GM12873 (cell line): Measurements from ENCODE around the gene PFAS.

Source experiments
- CTCF ChIP-seq: IDR thresholded peaks from 2 replicates; pipeline ENCODE4 v1.5.1; 2012; ENCODE audit warnings: low read depth, mild to moderate bottlenecking, moderate library complexity, low read length, control low read depth; ENCODE audit not compliant: insufficient read depth; ENCODE audit errors: missing control alignments

The PFAS gene

GRCh38 chr17:8237886-8238285 lies 11.2 kb upstream of the PFAS start:
- no peak for TF ChIP-seq CTCF

DNA sequence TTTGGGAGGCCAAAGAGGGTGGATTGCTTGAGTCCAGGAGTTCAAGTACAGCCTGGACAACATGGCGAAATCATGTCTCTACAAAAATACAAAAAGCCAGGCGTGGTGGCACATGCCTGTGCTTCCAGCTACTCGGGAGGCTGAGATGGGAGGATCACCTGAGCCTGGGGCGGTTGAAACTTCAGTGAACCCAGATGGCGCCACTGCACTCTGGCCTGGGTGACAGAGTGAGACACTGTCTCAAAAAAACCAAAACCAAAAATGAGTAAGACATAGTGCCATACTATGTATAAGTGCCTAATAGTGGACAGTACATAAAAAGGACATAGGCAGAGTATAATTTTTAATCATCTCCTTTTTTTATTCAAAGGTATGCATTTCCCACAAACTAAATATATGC lies 5.3 kb upstream of the PFAS start:
- TF ChIP-seq CTCF: no peak

DNA sequence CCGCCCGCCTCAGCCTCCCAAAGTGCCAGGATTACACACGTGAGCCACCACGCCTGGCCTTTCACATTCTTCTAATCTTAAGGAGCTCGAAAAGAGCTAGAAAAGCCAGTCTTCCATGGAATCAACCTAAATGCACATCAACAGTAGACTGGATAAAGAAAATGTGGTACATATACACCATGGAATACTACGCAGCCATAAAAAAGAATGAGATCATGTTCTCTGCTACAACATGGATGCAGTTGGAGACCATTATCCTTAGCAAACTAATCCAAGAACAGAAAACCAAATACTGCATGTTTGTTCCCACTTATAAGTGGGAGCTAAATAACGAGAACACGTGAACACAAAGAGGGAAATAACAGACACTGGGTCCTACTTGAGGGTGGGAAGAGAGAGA lies 4.3 kb upstream of the PFAS start:
- TF ChIP-seq CTCF: no peak

DNA sequence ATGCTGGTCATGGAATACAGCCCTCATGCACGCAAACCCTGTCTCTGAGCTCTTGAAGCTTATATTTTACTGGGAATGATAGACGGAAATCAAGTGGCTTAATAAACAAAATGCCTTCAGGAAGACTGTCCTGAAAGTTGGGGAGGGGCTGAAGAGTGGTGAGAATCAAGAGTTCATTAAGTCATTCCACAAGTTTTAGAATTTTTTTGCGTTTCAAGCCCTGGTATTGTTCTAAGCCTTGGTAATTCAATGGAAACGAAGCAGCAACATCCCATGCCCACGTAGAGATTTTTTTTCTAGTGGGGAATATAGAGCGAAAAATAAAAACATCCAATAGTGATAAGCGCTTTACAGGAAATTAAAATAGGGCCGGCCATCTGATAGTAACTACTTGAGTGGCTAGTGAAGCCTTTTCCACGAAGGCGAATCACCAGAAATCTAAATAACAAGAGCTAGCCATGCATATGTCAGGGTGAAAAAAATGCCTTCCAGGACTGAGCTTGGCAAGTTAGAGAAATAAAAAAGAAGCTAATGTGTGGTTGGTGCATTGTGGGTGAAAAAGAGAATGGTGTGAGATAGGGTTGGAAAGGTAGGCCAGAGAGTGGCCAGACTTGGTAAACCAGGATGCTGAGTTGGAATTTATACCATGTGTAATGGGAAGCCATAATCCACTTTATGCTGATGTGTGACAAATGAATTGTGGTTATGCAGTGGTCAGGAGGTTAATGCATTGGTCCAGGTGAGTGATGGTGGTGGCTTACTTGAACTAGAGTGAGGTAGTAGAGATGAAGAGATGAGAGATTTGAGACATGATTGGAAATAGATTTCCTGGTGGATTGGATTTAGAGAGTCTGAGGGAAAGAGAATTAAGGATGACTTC lies 772 bp downstream of the PFAS start:
- no peak for TF ChIP-seq CTCF

DNA sequence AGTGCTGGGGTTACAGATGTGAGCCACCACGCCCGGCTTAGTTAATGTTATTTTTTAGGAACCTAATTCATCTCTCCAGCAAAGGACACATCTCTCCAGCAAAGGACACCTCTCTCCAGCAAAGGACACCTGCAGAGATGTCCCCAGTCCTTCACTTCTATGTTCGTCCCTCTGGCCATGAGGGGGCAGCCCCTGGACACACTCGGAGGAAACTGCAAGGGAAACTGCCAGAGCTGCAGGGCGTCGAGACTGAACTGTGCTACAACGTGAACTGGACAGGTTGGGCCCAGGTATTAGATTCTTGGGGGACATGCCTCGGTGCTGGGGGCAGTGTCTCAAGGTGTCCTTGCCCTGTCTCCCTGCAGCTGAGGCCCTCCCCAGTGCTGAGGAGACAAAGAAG lies 4.7 kb downstream of the PFAS start:
- TF ChIP-seq CTCF: peak; percentile 18

DNA sequence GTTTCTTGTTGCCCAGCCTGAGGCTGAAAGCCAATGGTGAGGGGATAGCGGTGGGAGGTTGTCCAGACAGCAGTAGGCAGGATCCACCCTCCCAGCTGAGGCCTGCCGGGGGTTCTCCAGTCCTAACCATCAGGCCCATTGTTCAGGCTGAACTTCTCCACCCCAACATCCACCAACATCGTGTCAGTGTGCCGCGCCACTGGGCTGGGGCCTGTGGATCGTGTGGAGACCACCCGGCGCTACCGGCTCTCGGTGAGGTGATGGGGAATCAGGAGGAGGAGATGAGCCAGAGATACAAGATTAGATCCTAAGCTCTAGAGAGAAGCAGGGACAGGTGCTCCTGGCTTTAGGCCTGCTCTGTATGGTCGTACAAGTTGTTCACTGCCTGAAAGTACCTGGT lies 5.8 kb downstream of the PFAS start:
- TF ChIP-seq CTCF: no peak

DNA sequence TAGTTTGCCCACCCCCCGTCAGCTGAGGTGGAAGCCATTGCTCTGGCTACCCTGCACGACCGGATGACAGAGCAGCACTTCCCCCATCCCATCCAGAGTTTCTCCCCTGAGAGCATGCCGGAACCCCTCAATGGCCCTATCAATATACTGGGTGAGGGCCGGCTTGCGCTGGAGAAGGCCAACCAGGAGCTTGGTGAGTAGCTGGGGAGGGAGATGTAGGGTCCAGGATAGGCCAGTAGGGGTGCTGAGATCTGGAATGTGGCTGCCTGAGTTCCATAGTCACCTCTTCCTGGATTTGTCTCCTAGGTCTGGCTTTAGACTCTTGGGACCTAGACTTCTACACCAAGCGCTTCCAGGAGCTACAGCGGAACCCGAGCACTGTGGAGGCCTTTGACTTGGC lies 6.4 kb downstream of the PFAS start:
- peak; percentile 20 for TF ChIP-seq CTCF
